OCI-LY7 (cell line): Measurements from ENCODE around the gene IGFALS. TPM values are rescaled to one million over a fixed set of nuclear protein-coding genes. Genes with fewer than 3 reads are reported as not detected.

ENCODE experiments used
- BruUV-seq: library from RNA; stranded (reverse); fragments of 400-500 nt; replicated peaks from 2 replicates; lab custom pipeline; 2021; lab: Mats Ljungman, UMichigan
- CTCF ChIA-PET: fragments of 300-600 bp; sonication (Branson Sonifier 250); formaldehyde crosslinking; loops from one replicate; lab custom pipeline; 2022; ENCODE audit warnings: antibody characterized with exemption; ENCODE audit not compliant: unreplicated experiment; lab: Charles Lee
- POLR2A ChIA-PET: fragments of 300-600 bp; sonication (Branson Sonifier 250); formaldehyde crosslinking; loops from one replicate; lab custom pipeline; 2022; ENCODE audit warnings: antibody characterized with exemption; lab: Charles Lee
- DNase-seq: peaks from one replicate; pipeline ENCODE4 v3.0.0-alpha.2; 2015; ENCODE audit warnings: low spot score
- H2AFZ ChIP-seq: fragments of 200-600 bp; sonication (generic), shearing (Covaris generic); 2 replicates; pipeline ENCODE4 v1.6.1; 2014; ENCODE audit warnings: mild to moderate bottlenecking, antibody characterized with exemption, low read length, moderate library complexity
- H3K27ac ChIP-seq: fragments of 200-600 bp; sonication (generic); 2 replicates; pipeline ENCODE4 v1.5.1; 2014; ENCODE audit warnings: mixed run types, low read depth, mild to moderate bottlenecking, moderate library complexity, low read length, inconsistent platforms; ENCODE audit not compliant: poor library complexity, severe bottlenecking
- H3K36me3 ChIP-seq: fragments of 200-600 bp; sonication (generic); 2 replicates; pipeline ENCODE4 v1.6.1; 2014; ENCODE audit warnings: mild to moderate bottlenecking, antibody characterized with exemption, low read length, moderate library complexity, mixed read lengths; ENCODE audit not compliant: insufficient read depth
- H3K4me1 ChIP-seq: fragments of 200-600 bp; sonication (generic); 2 replicates; pipeline ENCODE4 v1.5.1; 2014; ENCODE audit warnings: mild to moderate bottlenecking, low read length; ENCODE audit not compliant: insufficient read depth, poor library complexity, severe bottlenecking
- H3K4me2 ChIP-seq: fragments of 200-600 bp; sonication (generic); 2 replicates; pipeline ENCODE4 v1.6.1; 2014; ENCODE audit warnings: mild to moderate bottlenecking, low read length
- H3K4me3 ChIP-seq: fragments of 200-600 bp; sonication (generic); 2 replicates; pipeline ENCODE4 v1.5.1; 2014; ENCODE audit warnings: mild to moderate bottlenecking, low read depth, low read length; ENCODE audit not compliant: poor library complexity, severe bottlenecking
- H3K79me2 ChIP-seq: fragments of 200-600 bp; sonication (generic); 2 replicates; pipeline ENCODE4 v1.6.1; 2016; ENCODE audit warnings: low read depth, mild to moderate bottlenecking, low read length, moderate library complexity, mixed read lengths; ENCODE audit not compliant: insufficient read depth
- H3K9me2 ChIP-seq: fragments of 200-600 bp; sonication (generic); 2 replicates; pipeline ENCODE4 v1.6.1; 2016; ENCODE audit warnings: mild to moderate bottlenecking, low read length, mixed read lengths; ENCODE audit not compliant: insufficient read depth
- H3K9me3 ChIP-seq: fragments of 200-600 bp; sonication (generic); 2 replicates; pipeline ENCODE4 v1.6.1; 2014; ENCODE audit warnings: mild to moderate bottlenecking, mixed run types, low read length, mixed read lengths
- H4K20me1 ChIP-seq: fragments of 200-600 bp; sonication (generic); 2 replicates; pipeline ENCODE4 v1.6.1; 2014; ENCODE audit warnings: mild to moderate bottlenecking, antibody characterized with exemption, low read length, moderate library complexity, mixed read lengths; ENCODE audit not compliant: insufficient read depth
- EZH2phosphoT487 ChIP-seq: fragments of 200-600 bp; sonication (generic); IDR thresholded peaks from 2 replicates; pipeline ENCODE4 v1.6.1; 2018; ENCODE audit warnings: low read depth, borderline replicate concordance, mild to moderate bottlenecking, mixed run types, antibody characterized with exemption, low read length, moderate library complexity, mixed read lengths
- intact Hi-C: fragments of 100-400 bp; cut with micrococcal nuclease; formaldehyde crosslinking; loops from one replicate; pipeline ENCODE4 v1.10.0; 2022; ENCODE audit not compliant: unreplicated experiment
- total RNA-seq, 2 experiments: library from RNA; depleted of rRNA in 1 of 2; stranded (reverse); fragments of >200 nt in 1 of 2; shearing (Covaris generic) in 1 of 2; gene quantifications; 2 replicates each; pipeline ENCODE4 v1.2.3, GENCODE V29; 2014 to 2022
- TF ChIP-seq, protein P1 (sequence below): fragments of 200-600 bp; sonication (generic); conservative IDR thresholded peaks from 2 replicates; pipeline ENCODE4 v1.5.1; 2014; ENCODE audit warnings: mild to moderate bottlenecking, antibody characterized with exemption, low read length, moderate library complexity, mixed read lengths

IGFALS gene
- total RNA-seq, 2 experiments from 2014 or later = 0.13 TPM; not detected in 1

DNA sequence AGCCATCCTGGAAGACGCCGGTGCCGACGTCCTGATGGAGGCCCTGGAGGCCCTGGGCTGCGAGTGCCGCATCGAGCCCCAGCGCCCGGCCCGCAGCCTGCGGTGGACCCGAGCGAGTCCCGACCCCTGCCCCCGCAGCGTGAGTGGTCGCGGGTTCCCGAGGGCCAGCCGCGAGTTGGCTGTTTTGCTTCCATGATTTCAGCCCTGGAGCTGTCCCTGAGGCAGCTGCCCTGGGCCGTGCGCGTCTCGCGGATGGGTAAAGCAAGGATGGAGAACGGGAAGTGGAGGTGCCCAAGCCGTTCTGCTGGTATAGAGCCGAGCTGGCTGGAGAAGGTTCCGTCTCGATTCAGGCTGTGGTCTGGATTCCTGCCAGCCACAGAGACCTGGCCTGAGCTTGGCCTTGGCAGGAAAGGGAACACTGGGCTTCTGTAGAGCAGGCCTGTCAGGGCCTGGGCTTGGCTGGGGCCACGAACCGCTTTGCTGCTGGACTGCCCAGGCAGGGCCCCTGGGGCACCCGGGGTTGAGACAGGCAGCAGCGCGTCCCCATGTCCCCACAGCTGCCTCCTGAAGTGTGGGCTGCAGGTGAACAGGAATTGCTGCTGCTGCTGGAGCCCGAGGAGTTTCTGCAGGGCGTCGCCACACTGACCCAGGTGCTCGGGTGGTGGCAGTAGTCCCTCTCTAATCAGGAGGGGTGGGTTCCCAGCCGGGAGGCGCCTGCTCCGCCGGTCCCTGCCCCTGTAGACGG is 19.6 kb downstream of the IGFALS start:
- TF ChIP-seq, protein P1, sequence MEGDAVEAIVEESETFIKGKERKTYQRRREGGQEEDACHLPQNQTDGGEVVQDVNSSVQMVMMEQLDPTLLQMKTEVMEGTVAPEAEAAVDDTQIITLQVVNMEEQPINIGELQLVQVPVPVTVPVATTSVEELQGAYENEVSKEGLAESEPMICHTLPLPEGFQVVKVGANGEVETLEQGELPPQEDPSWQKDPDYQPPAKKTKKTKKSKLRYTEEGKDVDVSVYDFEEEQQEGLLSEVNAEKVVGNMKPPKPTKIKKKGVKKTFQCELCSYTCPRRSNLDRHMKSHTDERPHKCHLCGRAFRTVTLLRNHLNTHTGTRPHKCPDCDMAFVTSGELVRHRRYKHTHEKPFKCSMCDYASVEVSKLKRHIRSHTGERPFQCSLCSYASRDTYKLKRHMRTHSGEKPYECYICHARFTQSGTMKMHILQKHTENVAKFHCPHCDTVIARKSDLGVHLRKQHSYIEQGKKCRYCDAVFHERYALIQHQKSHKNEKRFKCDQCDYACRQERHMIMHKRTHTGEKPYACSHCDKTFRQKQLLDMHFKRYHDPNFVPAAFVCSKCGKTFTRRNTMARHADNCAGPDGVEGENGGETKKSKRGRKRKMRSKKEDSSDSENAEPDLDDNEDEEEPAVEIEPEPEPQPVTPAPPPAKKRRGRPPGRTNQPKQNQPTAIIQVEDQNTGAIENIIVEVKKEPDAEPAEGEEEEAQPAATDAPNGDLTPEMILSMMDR = no peak; the same call in 1 of the 2 replicates
- no peak for TF ChIP-seq EZH2phosphoT487
- intact Hi-C loops = loop anchor here (1.0 to 5.0 kb wide), 4 partner anchors 8 to 162 kb away; partner anchors contain the start of genes CRAMP1, IFT140, JPT2 and MAPK8IP3
- no peaks in the 10 kb centered on the region for H3K9me2 ChIP-seq
- DNase-seq = peak; percentile 50
- peak overlapping the region; percentile 89 for H3K27ac ChIP-seq
- no peak overlapping the region for H2AFZ ChIP-seq
- CTCF ChIA-PET = no interaction called here
- peak overlapping the region; percentile 100 for H3K4me2 ChIP-seq
- H3K4me1 ChIP-seq = peaks cover 23% of the 10 kb centered on the region
- no peaks in the 10 kb centered on the region for H4K20me1 ChIP-seq
- BruUV-seq = no TSS peak
- H3K4me3 ChIP-seq = peak overlapping the region; percentile 98
- POLR2A ChIA-PET = no interaction called here
- no peaks in the 10 kb centered on the region for H3K9me3 ChIP-seq
- H3K36me3 ChIP-seq = peaks cover 66% of the 10 kb centered on the region
- H3K79me2 ChIP-seq = peaks cover 26% of the 10 kb centered on the region; the same call in 1 of the 2 replicates

DNA sequence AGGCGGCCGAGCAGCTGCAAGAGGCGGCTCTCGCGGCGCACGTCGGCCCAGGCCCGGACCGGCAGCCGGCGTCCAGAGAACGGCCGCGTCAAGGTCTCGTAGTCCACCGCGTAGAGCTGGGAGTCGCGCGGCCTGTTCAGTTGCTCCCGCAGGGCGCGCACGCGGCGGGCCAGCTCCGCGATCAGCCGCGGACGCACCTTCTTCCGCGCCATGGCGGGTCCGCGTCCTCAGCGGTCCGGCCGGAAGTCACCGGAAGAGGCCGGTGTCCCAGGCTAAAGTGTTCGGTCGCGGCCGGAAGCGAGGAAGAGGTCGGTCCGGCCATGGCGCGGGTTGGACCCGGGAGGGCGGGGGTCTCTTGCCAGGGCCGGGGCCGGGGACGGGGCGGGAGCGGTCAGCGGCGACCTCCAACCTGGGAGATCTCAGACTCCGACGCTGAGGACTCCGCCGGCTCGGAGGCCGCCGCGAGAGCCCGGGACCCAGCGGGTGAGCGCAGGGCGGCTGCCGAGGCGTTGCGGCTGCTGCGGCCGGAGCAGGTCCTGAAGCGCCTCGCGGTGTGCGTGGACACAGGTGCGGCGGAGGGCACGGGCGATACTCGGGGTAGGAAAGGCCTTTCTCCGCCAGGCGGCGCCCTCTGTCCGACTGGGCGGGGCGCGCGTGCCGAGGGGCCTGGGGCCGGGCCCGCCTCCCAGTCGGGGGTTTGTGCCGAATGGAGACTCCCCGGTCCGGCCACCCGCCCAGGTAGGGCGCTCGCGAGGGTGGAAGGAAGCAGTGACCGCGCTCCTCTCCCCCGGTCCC is 20.4 kb downstream of the IGFALS start, which contains the start of gene MRPS34:
Gene MRPS34 (minus strand): TSS at position 227 of the 795 bp plus-strand sequence. CDS start 15 bp downstream, at position 212.
- H3K4me3 ChIP-seq = peak within 1 kb of the TSS; percentile 98
- ChIA-PET CTCF (no interaction called here), POLR2A (interaction anchor here (1.9 kb wide), 1 partner anchor 10 kb away, joined by 9 read pairs; the partner anchor contains the start of genes NUBP2 and SPSB3)
- TF ChIP-seq EZH2phosphoT487 = no peak
- TF ChIP-seq, protein P1 = peak; percentile 80
- H3K27ac ChIP-seq = peak within 1 kb of the TSS; percentile 89
- intact Hi-C loops = loop anchor here (1.0 to 5.0 kb wide), 4 partner anchors 9 to 161 kb away; partner anchors contain the start of genes CRAMP1, IFT140, JPT2 and MAPK8IP3
- peaks cover 23% of the 10 kb centered on the region for H3K4me1 ChIP-seq
- no peaks in the 10 kb centered on the region for H3K9me3 ChIP-seq
- peak within 1 kb of the TSS; percentile 40; the same call in 1 of the 2 replicates for H2AFZ ChIP-seq
- peaks cover 26% of the 10 kb centered on the region; the same call in 1 of the 2 replicates for H3K79me2 ChIP-seq
- H3K9me2 ChIP-seq = no peaks in the 10 kb centered on the region
- no TSS peak for BruUV-seq
- peaks cover 67% of the 10 kb centered on the region for H3K36me3 ChIP-seq
- H4K20me1 ChIP-seq = no peaks in the 10 kb centered on the region
- H3K4me2 ChIP-seq = peak within 1 kb of the TSS; percentile 100
- DNase-seq = peak; percentile 92
